Measurements from ENCODE around the gene C1orf210.

The C1orf210 gene

GRCh38 chr1:43272576-43273571 is 12.5 kb downstream of the C1orf210 start:
- DNase-seq: no peak

- DNase-seq: no peak
Observed at GRCh38 chr1:43272161-43272560, 13.2 kb downstream of the C1orf210 start.

- no peak for DNase-seq
Observed at GRCh38 chr1:43271186-43272118, 13.9 kb downstream of the C1orf210 start.

- DNase-seq: no peak
Observed at GRCh38 chr1:43270421-43271095, 14.8 kb downstream of the C1orf210 start.

GRCh38 chr1:43269627-43270375 is 15.6 kb downstream of the C1orf210 start, which contains the start of gene TMEM125:
Gene TMEM125, plus strand, starts transcription at chr1:43269983. Its CDS starts 2,740 bp downstream, at chr1:43272723.
- no peak for DNase-seq

- no peak for DNase-seq
Observed at GRCh38 chr1:43267818-43268425, 17.5 kb downstream of the C1orf210 start.

DNA sequence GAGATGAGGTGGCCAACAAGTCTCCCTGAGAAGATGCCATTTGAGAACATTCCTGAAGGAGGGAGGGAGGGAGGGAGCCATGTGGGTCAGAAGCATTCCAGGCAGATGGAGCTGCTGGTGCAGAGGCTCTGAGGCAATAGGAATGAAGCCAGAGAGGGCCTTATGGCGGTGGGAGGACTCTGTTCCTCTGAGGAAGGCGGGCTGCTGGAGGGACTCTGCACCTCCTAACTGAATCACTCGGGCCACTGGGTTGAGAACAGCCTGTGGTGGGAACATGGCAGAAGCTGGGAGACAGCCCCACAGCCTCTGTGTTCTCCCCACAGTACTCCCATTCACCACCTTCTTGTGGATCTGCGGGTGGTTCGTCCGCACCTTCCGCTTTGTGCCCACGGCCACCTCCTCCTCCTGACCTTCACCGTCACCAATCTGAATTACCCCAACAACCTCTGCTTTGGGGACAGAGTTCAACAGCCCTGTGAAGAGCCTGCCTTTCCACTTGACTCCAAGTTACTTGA is 18.0 kb downstream of the C1orf210 start:
- no peak for DNase-seq

DNA sequence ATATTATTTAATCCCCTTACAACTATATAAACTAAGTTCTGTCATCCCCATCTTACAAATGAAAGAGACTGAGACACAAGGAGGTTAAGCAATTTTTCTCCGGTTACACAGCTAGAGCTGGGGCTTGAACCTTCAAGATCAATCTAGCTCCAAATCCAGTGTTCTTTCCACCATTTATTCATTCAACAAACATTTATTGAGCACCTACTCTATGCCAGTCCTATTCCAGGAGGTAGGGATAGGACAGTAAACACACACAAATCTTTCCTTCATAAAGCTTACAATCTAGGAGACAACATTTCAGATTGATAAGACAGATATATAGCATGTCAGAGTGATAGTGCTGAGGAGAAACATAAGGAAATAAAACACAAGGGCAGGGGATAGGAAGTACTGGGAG is 18.5 kb downstream of the C1orf210 start:
- no peak for DNase-seq

- no peak for DNase-seq
Observed at GRCh38 chr1:43265431-43265830, 19.9 kb downstream of the C1orf210 start.

GRCh38 chr1:43258370-43258769 is 27.0 kb downstream of the C1orf210 start:
- DNase-seq: no peak

DNA sequence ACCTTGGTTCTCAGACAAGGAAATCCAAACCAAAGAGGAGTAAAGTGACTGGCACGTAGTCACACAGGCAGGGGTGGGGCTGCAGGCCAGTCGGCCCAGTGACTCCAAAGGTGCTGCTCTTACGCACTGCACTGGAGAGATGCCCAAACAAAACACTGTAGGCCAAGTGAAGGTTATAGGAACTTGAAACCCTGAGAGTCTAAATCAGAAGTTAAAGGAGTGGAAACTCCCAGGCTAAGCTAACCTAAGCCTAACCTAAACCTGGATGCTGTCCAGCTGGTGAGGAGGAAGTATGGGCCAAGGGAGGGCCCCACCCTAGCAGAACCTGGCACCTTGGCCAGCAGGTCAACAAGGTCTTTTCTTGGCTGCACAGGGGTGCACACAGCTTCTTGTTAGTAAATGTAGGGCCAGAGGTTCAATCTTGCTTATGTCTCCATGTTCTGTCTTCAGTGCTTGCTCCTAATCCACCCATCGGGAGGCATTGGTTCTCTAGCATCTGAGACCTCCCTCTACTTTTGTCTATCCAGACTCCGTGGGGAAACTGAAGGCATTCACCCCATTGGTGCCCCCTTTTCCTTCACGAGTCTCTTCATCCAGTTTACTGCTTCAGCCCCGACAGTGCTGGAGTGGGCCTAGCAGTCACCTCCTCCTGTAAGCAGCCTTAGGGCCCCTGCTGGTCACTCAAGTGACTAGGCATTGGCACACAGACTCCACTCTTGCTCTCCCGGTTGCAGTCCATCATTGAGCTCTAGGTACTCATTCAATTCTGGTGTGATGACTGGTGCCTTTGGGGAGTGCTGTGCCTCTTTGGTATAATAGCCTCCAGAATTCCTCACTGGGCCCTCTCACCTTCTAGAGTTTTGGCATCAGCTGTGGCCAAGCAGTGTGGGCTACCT is 28.5 kb downstream of the C1orf210 start:
- no peak for DNase-seq

- no peak for DNase-seq
Observed at GRCh38 chr1:43255438-43256210, 29.8 kb downstream of the C1orf210 start.

GRCh38 chr1:43253876-43254275 is 31.5 kb downstream of the C1orf210 start:
- no peak for DNase-seq

- no peak for DNase-seq
Observed at GRCh38 chr1:43253173-43253572, 32.2 kb downstream of the C1orf210 start.

DNA sequence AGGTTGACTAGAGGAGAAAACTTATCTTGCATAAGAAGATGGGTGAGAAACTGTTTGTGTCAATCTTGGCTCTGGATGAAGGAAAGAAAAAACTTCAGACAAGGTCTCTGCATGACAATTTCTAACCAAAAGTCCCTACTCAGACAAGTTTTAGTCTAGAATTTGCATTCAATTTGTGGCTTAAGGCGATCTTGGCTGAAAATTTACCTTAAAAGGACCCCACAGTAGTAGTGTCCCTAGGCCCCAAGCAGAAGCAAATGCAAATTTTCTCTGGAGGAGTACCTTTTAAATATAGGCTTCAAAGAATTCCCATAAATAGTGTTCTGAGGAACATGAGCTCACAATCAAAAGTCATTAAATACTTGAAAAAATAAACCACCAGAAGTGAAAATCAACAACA is 33.2 kb downstream of the C1orf210 start:
- no peak for DNase-seq

- no peak for DNase-seq
Observed at GRCh38 chr1:43251024-43251423, 34.4 kb downstream of the C1orf210 start.

DNA sequence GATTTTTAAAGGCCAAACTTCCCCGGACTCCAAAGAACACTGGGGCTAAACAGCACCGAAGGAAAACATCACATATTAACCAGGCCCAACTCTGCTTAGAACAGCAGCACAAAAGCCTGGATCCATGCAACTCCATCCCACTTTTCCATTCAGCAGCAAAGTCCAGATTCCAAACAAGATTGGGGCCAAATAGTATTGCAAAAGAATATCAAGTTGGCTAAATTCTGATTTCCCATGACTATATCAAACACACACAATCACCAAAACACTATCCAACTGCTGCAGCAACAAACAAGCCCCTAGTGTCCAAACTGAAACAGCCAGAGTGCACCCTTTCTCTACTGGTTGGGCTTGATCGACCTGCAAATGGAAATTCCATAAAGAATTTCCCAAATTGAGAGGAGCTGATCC is 35.0 kb downstream of the C1orf210 start:
- no peak for DNase-seq

GRCh38 chr1:43247256-43247921 is 38.0 kb downstream of the C1orf210 start:
- no peak for DNase-seq

All from T-helper 9 cell (primary cell).